Omental fat pad (tissue), 4 donors: ENCODE data around the gene KPNA3. TPM values are rescaled to one million over a fixed set of nuclear protein-coding genes. Genes with fewer than 3 reads are reported as not detected.
"Not testable (repeated sequence)": the region's sequence is repeated elsewhere in the genome, so short reads cannot be mapped to it uniquely, and the experiment has no call there.

ENCODE experiments used
- ATAC-seq: fragments of 150-250 bp; one replicate; pipeline ENCODE4 v1.9.1; 2016; ENCODE audit warnings: mild to moderate bottlenecking, moderate library complexity; ENCODE audit not compliant: low FRiP score
- DNase-seq: peaks from one replicate; pipeline ENCODE4 v3.0.0-alpha.2; 2019; ENCODE audit warnings: low spot score
- CTCF ChIP-seq, 3 donors: fragments of 450-650 bp; IDR thresholded peaks; one replicate each; pipeline ENCODE4 v1.5.1; 2016 to 2017; ENCODE audit warnings: antibody characterized with exemption in 3 of 3, mild to moderate bottlenecking in 3 of 3, moderate library complexity in 2 of 3
- total RNA-seq, 4 donors: library from RNA; depleted of rRNA; stranded (reverse); fragments of >200 nt; gene quantifications; one replicate each; pipeline ENCODE4 v1.1.0, GENCODE V29; 2016

Gene KPNA3
- total RNA-seq, 4 donors from 2014 or later: 25.1 to 31.8 (median 27.6) TPM

- no peak for DNase-seq
- no peak for ATAC-seq
- no peak for TF ChIP-seq CTCF (IDR thresholded peaks at IDR 0.05)
Observed at GRCh38 chr13:49733181-49733951, 59.1 kb downstream of the KPNA3 start.

GRCh38 chr13:49731766-49732165 lies 60.7 kb downstream of the KPNA3 start:
- ATAC-seq: no peak
- no peak for TF ChIP-seq CTCF (IDR thresholded peaks at IDR 0.05)
- DNase-seq: no peak

- DNase-seq: no peak
- no peak for ATAC-seq
- TF ChIP-seq CTCF (IDR thresholded peaks at IDR 0.05): no peak
Observed at GRCh38 chr13:49716615-49717014, 75.9 kb downstream of the KPNA3 start.

- ATAC-seq (no peak), DNase-seq (no peak)
- no peak for TF ChIP-seq CTCF (IDR thresholded peaks at IDR 0.05)
Observed at GRCh38 chr13:49714757-49715156, 77.7 kb downstream of the KPNA3 start.

- ATAC-seq: no peak
- DNase-seq: no peak
- no peak for TF ChIP-seq CTCF (IDR thresholded peaks at IDR 0.05)
Observed at GRCh38 chr13:49711218-49711863, 81.1 kb downstream of the KPNA3 start.

GRCh38 chr13:49704264-49704663 lies 88.2 kb downstream of the KPNA3 start:
- DNase-seq, ATAC-seq: not testable (repeated sequence)

GRCh38 chr13:49701491-49701890 lies 91.0 kb downstream of the KPNA3 start:
- ATAC-seq (no peak), DNase-seq (no peak)
- no peak for TF ChIP-seq CTCF (IDR thresholded peaks at IDR 0.05)
